ENCODE results near the gene CENPM. TPM values are rescaled to one million over a fixed set of nuclear protein-coding genes. Genes with fewer than 3 reads are reported as not detected.

CENPM gene
- total and polyA plus RNA-seq, 3 experiments from 2014 or later = 19.2 to 77.5 (median 73.2) TPM

DNA sequence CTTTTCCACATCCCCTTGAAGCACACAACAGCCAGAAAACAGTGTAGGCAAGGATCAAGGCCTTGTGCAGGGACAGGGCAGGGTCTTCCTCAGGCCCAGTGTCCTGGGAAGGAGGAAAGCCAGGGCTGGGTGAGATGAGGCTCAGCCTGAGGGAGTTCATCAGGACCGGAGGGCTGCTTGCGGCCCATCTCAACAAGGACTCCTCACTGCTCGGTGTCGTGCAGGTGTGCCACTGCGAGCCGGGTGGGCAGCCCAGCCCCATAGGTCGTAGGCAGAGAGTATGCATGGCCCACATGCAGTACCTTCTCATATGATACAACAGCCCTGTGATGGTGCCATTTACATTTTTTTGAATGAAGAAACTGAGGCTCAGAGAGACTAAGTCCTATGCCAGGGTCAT, 44.9 kb downstream of the CENPM start:
- Mint-ChIP-seq H3K36me3 (peaks cover 0 to 74% (median 9%) of the 10 kb centered on the region in 3 donors), H3K9me3 (no peaks in the 10 kb centered on the region), H3K4me3 (no peak overlapping the region), H3K4me1 (peaks cover 0 to 1% (median 0%) of the 10 kb centered on the region in 3 donors), H3K27ac (peak overlapping the region in 3 of 8 donors; percentile 1 to 69 (median 33)), H3K27me3 (no peaks in the 10 kb centered on the region)
- ChIA-PET POLR2A (no interaction called here), CTCF (interaction anchor here (0.7 to 2.1 kb wide), 2 partner anchors 22 to 24 kb away, joined by 3 to 4 read pairs; no protein-coding TSS in a partner anchor)
- no peaks in the 10 kb centered on the region for H3K27me3 ChIP-seq (ENCODE audit: insufficient read depth, low read length, poor library complexity, severe bottlenecking)
- H3K9me3 ChIP-seq (ENCODE audit: low read length) = no peaks in the 10 kb centered on the region
- no peaks in the 10 kb centered on the region for H3K4me1 ChIP-seq (ENCODE audit: insufficient read depth, low read length)
- peaks cover 25% of the 10 kb centered on the region for H3K36me3 ChIP-seq (ENCODE audit: insufficient read depth, low read length)
- no peak overlapping the region for H3K27ac ChIP-seq (ENCODE audit: low read depth, low read length)
- no peak overlapping the region for H3K4me3 ChIP-seq (ENCODE audit: low read length)
- DNase-seq = no peak

DNA sequence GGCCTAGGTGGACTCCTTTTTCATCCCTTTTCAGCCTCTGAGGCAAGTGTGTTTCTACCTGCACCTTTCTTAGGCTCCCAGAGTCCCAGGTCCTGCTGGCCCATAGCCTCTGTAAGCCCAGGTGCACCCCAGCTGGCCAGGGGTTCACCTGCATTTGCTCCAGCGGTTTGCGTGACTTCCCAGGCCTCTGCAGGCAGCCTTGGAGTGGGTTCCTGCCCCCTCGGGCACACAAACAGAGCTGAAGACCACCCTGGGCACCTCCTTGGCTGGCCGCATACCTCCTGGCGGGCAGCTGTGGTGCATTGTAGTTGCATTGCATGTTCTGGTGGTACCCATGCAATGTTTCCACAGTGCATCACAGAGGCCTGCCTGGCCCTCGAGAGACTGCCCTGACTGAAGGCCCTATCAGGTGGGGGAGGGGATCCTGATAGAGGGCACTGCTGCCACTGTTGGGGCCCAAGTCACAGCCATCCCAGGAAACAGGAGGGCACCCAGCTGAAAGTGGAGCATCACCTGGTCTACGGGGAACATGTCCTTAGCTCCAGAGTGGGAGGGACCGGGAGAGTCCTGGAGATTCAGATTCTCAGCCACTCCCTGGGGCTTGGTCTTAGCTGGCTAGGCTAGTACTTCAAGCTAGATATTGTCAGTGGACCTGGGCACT, 46.2 kb downstream of the CENPM start:
- no peak overlapping the region for H3K27ac ChIP-seq (ENCODE audit: low read depth, low read length)
- no peaks in the 10 kb centered on the region for H3K4me1 ChIP-seq (ENCODE audit: insufficient read depth, low read length)
- ChIA-PET POLR2A (no interaction called here), CTCF (interaction anchor here (0.8 to 2.1 kb wide), 2 partner anchors 25 to 154 kb away, joined by 4 read pairs; no protein-coding TSS in a partner anchor)
- Mint-ChIP-seq H3K27me3 (no peaks in the 10 kb centered on the region), H3K4me1 (peaks cover 0 to 3% (median 0%) of the 10 kb centered on the region in 3 donors), H3K9me3 (no peaks in the 10 kb centered on the region), H3K27ac (peak overlapping the region in 1 of 8 donors; percentile 82), H3K4me3 (no peak overlapping the region), H3K36me3 (peaks cover 0 to 82% (median 11%) of the 10 kb centered on the region in 3 donors)
- no peaks in the 10 kb centered on the region for H3K27me3 ChIP-seq (ENCODE audit: insufficient read depth, low read length, poor library complexity, severe bottlenecking)
- peaks cover 29% of the 10 kb centered on the region for H3K36me3 ChIP-seq (ENCODE audit: insufficient read depth, low read length)
- H3K4me3 ChIP-seq (ENCODE audit: low read length) = no peak overlapping the region
- no peaks in the 10 kb centered on the region for H3K9me3 ChIP-seq (ENCODE audit: low read length)
- DNase-seq = no peak

DNA sequence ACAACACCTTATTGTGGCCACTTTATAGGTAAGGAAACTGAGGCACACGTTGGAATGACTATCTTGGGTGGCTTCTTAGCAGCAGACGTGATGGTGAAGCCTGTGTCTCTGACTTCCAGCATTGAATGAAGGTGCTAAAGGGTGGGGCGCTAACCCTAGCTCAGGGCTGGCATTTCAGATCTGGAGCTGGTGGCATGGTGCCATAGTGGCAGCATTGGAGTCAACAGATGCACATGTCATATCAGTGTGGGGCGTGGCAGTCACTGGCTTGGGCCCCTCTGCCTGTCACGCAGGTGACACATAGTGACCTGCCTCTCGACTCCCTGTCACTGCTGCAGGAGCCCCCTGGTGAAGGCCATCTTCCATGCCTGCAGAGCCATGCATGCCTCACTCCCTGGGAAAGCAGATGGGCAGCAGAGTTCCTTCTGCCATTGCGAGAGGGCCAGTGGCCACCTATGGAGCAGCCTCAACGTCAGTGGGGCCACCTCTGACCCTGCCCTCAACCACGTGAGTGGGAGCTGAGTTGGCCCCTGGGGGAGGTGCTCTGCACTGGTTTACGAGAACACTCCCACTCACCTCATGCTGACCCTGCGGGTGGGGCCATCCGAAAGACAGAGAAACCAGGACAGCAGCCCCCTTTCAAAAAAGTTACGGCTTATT, 46.8 kb downstream of the CENPM start:
- ChIA-PET CTCF (interaction anchor here (0.8 to 2.1 kb wide), 3 partner anchors 8 to 153 kb away, joined by 4 read pairs; no protein-coding TSS in a partner anchor), POLR2A (no interaction called here)
- Mint-ChIP-seq H3K4me3 (no peak overlapping the region), H3K9me3 (no peaks in the 10 kb centered on the region), H3K27me3 (no peaks in the 10 kb centered on the region), H3K36me3 (peaks cover 0 to 78% (median 11%) of the 10 kb centered on the region in 3 donors), H3K4me1 (peaks cover 0 to 3% (median 0%) of the 10 kb centered on the region in 3 donors), H3K27ac (peak overlapping the region in 1 of 8 donors; percentile 46)
- Histone ChIP-seq H3K36me3 (ENCODE audit: insufficient read depth, low read length) (peaks cover 29% of the 10 kb centered on the region), H3K27me3 (ENCODE audit: insufficient read depth, low read length, poor library complexity, severe bottlenecking) (no peaks in the 10 kb centered on the region), H3K9me3 (ENCODE audit: low read length) (no peaks in the 10 kb centered on the region), H3K4me3 (ENCODE audit: low read length) (no peak overlapping the region), H3K4me1 (ENCODE audit: insufficient read depth, low read length) (no peaks in the 10 kb centered on the region), H3K27ac (ENCODE audit: low read depth, low read length) (no peak overlapping the region)
- no peak for DNase-seq

DNA sequence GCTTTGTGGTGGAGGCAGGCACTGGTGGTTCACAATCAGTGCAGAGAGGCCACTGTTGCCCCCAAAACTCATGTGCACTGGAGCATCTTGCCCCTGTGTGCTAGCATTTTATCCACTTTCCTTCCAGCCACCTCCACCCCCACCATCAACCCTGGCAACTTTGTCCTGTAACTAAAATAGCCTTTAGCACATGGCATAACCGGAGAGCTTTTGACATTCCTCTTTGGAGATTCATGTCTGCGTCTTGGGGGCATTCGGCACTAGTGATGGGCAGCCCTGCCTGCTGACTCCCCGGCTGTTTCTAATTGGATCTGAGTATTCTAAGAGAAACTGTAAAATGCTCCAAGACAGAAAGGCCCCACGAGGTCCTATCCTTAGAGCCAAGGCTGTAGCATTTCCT, 47.8 kb downstream of the CENPM start:
- H3K36me3 ChIP-seq (ENCODE audit: insufficient read depth, low read length) = peaks cover 32% of the 10 kb centered on the region

DNA sequence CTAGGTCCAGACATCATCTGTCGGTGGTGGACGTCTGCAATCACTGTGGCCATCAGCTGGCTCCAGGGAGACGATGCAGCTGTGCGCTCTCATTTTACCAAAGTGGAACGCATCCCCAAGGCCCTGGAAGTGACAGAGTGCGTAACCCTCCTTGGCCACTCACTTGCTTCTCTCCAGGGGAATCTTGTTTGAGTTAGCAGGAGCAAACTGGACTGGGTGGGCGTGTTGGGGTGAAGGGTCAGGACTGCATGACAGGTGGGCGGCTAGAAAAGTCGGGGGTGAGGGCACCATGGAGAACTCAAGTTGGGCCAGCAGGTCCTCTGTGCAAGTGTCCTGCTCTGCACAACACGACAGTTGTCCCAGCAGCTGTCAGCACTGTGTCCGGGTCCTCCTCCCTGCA, 48.3 kb downstream of the CENPM start:
- H3K4me1 ChIP-seq (ENCODE audit: insufficient read depth, low read length) = no peaks in the 10 kb centered on the region
- ChIA-PET POLR2A (no interaction called here), CTCF (interaction anchor here (1.8 kb wide), 1 partner anchor 9 kb away, joined by 4 read pairs; no protein-coding TSS in a partner anchor)
- Mint-ChIP-seq H3K36me3 (peaks cover 0 to 81% (median 11%) of the 10 kb centered on the region in 3 donors), H3K27ac (no peak overlapping the region), H3K27me3 (no peaks in the 10 kb centered on the region), H3K9me3 (no peaks in the 10 kb centered on the region), H3K4me3 (no peak overlapping the region), H3K4me1 (peaks cover 0 to 3% (median 0%) of the 10 kb centered on the region in 3 donors)
- H3K9me3 ChIP-seq (ENCODE audit: low read length) = no peaks in the 10 kb centered on the region
- DNase-seq = no peak
- H3K27me3 ChIP-seq (ENCODE audit: insufficient read depth, low read length, poor library complexity, severe bottlenecking) = no peaks in the 10 kb centered on the region
- no peak overlapping the region for H3K27ac ChIP-seq (ENCODE audit: low read depth, low read length)
- H3K4me3 ChIP-seq (ENCODE audit: low read length) = no peak overlapping the region
- peaks cover 33% of the 10 kb centered on the region for H3K36me3 ChIP-seq (ENCODE audit: insufficient read depth, low read length)

More for the DNA sequence above, 47.8 kb downstream of the CENPM start:
- Histone ChIP-seq H3K4me3 (ENCODE audit: low read length) (no peak overlapping the region), H3K4me1 (ENCODE audit: insufficient read depth, low read length) (no peaks in the 10 kb centered on the region), H3K27ac (ENCODE audit: low read depth, low read length) (no peak overlapping the region), H3K27me3 (ENCODE audit: insufficient read depth, low read length, poor library complexity, severe bottlenecking) (no peaks in the 10 kb centered on the region), H3K9me3 (ENCODE audit: low read length) (no peaks in the 10 kb centered on the region)
- H3K27ac Mint-ChIP-seq = no peak overlapping the region
- POLR2A ChIA-PET = no interaction called here
- H3K4me3 Mint-ChIP-seq = no peak overlapping the region
- CTCF ChIA-PET = interaction anchor here (1.8 kb wide), 1 partner anchor 9 kb away, joined by 4 read pairs; no protein-coding TSS in a partner anchor
- peaks cover 0 to 81% (median 11%) of the 10 kb centered on the region in 3 donors for H3K36me3 Mint-ChIP-seq
- no peak for DNase-seq
- H3K9me3 Mint-ChIP-seq = no peaks in the 10 kb centered on the region
- no peaks in the 10 kb centered on the region for H3K27me3 Mint-ChIP-seq
- H3K4me1 Mint-ChIP-seq = peaks cover 0 to 3% (median 0%) of the 10 kb centered on the region in 3 donors

DNA sequence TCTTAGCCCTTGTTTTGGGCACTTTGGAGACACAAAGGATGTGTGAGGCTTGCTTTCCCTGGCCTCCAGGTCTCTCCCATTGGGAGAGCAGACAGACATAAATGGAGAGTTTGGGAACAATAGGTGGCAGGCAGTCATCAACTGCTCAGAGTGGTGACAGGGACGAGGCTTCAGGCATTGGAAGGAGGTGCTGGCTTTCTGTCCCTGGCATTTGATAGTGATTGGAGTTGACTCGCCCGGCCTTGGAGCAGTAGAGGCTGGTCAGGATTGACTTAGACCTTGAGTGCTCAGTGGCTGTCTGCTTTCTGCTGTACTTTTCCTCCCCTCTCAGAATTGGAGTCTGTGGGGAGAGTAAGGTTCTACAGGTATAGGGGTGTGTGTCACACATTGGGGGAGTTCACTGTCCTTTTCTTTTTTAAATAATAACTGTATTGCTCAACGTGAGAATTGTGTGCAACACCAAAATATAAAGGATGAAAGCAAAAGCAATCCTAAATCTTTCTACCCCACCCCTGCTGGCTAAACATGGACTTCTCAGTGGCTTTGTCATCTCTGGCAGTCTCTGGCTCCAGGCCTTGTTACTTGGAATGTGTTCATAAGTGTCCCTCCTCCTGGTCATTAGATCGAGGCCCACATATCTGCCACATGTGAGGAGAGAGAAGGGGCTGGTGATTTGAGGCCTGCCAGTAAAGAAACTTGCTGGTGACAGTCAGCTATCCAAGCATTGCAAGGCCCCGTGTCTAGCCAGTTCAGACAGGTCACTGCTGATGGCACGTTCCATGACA, 53.2 kb downstream of the CENPM start:
- POLR2A ChIA-PET = no interaction called here
- H3K4me3 Mint-ChIP-seq = no peak overlapping the region

DNA sequence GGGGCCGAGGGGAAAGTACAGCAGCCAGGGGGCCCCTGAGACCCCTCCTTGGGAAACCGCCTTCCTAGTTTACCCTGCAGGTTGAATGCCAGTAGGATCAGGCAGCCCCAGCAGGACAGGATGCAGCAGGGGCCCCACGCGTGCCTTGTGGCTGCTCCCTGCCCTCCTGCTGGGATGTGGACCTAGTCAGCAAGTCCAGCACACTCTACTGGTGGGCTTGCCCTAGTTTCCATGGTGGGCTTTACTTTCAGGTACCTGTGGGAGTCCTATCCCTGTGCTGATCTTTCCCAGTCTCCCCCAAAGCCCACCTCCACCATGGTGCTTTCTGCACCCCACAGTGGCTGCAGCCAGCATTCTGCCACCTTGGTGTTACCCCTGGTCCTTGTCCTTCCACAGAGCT, 54.2 kb downstream of the CENPM start:
- H3K36me3 Mint-ChIP-seq = peaks cover 7 to 81% (median 14%) of the 10 kb centered on the region in 3 donors
- no peaks in the 10 kb centered on the region for H3K27me3 Mint-ChIP-seq
- H3K27ac ChIP-seq (ENCODE audit: low read depth, low read length) = no peak overlapping the region
- ChIA-PET POLR2A (no interaction called here), CTCF (no interaction called here)
- H3K27ac Mint-ChIP-seq = peak overlapping the region in 3 of 8 donors; percentile 9 to 23 (median 17)
- no peaks in the 10 kb centered on the region for H3K4me1 ChIP-seq (ENCODE audit: insufficient read depth, low read length)
- H3K4me1 Mint-ChIP-seq = peaks cover 0 to 3% (median 0%) of the 10 kb centered on the region in 3 donors
- peaks cover 35% of the 10 kb centered on the region for H3K36me3 ChIP-seq (ENCODE audit: insufficient read depth, low read length)
- no peaks in the 10 kb centered on the region for H3K9me3 Mint-ChIP-seq
- no peak for DNase-seq
- no peaks in the 10 kb centered on the region for H3K9me3 ChIP-seq (ENCODE audit: low read length)
- H3K27me3 ChIP-seq (ENCODE audit: insufficient read depth, low read length, poor library complexity, severe bottlenecking) = no peaks in the 10 kb centered on the region
- no peak overlapping the region for H3K4me3 ChIP-seq (ENCODE audit: low read length)
- H3K4me3 Mint-ChIP-seq = no peak overlapping the region

More for the DNA sequence above, 53.2 kb downstream of the CENPM start:
- no peak overlapping the region for H3K27ac ChIP-seq (ENCODE audit: low read depth, low read length)
- H3K9me3 Mint-ChIP-seq = no peaks in the 10 kb centered on the region
- H3K4me1 ChIP-seq (ENCODE audit: insufficient read depth, low read length) = no peaks in the 10 kb centered on the region
- no peaks in the 10 kb centered on the region for H3K9me3 ChIP-seq (ENCODE audit: low read length)
- H3K36me3 ChIP-seq (ENCODE audit: insufficient read depth, low read length) = peaks cover 29% of the 10 kb centered on the region
- CTCF ChIA-PET = interaction anchor here (1.2 to 1.4 kb wide), 2 partner anchors 15 to 36 kb away, joined by 3 to 5 read pairs; no protein-coding TSS in a partner anchor
- H3K27ac Mint-ChIP-seq = peak overlapping the region in 1 of 8 donors; percentile 23
- no peaks in the 10 kb centered on the region for H3K27me3 Mint-ChIP-seq
- no peak overlapping the region for H3K4me3 ChIP-seq (ENCODE audit: low read length)
- no peak for DNase-seq
- H3K27me3 ChIP-seq (ENCODE audit: insufficient read depth, low read length, poor library complexity, severe bottlenecking) = no peaks in the 10 kb centered on the region
- H3K36me3 Mint-ChIP-seq = peaks cover 5 to 80% (median 13%) of the 10 kb centered on the region in 3 donors
- peaks cover 0 to 3% (median 0%) of the 10 kb centered on the region in 3 donors for H3K4me1 Mint-ChIP-seq

Measured in CD8-positive, alpha-beta memory T cell (primary cell).